ENCODE measurements around the gene CREB3L2.

DNA sequence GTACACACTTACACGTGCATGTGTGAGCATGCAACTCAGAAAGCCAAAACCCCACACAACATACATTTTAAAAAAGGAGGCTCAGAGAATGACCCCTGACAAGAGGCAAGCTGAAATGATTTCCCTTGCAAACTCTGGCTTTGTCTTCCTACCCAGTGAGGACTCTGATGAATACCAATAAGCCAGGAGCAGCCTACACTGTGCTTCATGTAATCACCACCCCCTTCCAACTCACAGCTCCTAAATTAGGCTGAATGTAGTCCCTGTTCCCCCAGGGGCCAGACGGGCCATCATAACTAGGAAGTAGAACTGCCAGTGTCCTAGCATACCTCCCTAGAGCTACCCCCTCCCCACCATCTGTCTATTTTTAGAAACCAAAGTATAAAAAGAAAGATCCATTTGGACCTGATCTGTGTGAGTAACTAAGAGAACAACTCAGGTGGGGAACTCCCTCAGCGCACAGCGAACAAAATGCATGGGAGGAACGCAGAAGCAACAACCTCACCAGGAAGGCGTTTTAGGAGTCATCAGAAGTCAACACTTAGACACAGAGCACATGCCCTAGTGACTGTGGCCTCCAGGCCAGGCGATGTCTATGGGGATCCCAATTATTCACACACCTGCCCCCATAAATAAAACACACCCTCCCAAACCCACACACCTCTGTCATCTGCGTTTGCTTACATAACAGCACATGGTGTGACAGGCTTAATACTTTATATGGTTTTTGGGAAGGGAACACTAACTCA, 157.0 kb downstream of the CREB3L2 start:
- TF ChIP-seq, protein P1, sequence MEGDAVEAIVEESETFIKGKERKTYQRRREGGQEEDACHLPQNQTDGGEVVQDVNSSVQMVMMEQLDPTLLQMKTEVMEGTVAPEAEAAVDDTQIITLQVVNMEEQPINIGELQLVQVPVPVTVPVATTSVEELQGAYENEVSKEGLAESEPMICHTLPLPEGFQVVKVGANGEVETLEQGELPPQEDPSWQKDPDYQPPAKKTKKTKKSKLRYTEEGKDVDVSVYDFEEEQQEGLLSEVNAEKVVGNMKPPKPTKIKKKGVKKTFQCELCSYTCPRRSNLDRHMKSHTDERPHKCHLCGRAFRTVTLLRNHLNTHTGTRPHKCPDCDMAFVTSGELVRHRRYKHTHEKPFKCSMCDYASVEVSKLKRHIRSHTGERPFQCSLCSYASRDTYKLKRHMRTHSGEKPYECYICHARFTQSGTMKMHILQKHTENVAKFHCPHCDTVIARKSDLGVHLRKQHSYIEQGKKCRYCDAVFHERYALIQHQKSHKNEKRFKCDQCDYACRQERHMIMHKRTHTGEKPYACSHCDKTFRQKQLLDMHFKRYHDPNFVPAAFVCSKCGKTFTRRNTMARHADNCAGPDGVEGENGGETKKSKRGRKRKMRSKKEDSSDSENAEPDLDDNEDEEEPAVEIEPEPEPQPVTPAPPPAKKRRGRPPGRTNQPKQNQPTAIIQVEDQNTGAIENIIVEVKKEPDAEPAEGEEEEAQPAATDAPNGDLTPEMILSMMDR (IDR thresholded peaks at IDR 0.05) = no peak
- no peak for TF ChIP-seq POLR2A (IDR thresholded peaks at IDR 0.05)
- no peak for TF ChIP-seq EP300 (IDR thresholded peaks at IDR 0.05)

All from ovary (tissue), 3 donors.